ENCODE measurements around the gene DNMT3B.

- TF ChIP-seq, protein P1, sequence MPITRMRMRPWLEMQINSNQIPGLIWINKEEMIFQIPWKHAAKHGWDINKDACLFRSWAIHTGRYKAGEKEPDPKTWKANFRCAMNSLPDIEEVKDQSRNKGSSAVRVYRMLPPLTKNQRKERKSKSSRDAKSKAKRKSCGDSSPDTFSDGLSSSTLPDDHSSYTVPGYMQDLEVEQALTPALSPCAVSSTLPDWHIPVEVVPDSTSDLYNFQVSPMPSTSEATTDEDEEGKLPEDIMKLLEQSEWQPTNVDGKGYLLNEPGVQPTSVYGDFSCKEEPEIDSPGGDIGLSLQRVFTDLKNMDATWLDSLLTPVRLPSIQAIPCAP (CRISPR knock-in tag; IDR thresholded peaks at IDR 0.05) = no peak
- no peak for TF ChIP-seq FOXP1 (CRISPR knock-in tag; IDR thresholded peaks at IDR 0.05; ENCODE audit: borderline replicate concordance)
- no peak for TF ChIP-seq E2F4 (CRISPR knock-in tag; IDR thresholded peaks at IDR 0.05; ENCODE audit: borderline replicate concordance, low read depth)
- no peak for TF ChIP-seq NFYB (CRISPR knock-in tag; conservative IDR thresholded peaks at IDR 0.05; ENCODE audit: low read depth)
- TF ChIP-seq, protein P2, sequence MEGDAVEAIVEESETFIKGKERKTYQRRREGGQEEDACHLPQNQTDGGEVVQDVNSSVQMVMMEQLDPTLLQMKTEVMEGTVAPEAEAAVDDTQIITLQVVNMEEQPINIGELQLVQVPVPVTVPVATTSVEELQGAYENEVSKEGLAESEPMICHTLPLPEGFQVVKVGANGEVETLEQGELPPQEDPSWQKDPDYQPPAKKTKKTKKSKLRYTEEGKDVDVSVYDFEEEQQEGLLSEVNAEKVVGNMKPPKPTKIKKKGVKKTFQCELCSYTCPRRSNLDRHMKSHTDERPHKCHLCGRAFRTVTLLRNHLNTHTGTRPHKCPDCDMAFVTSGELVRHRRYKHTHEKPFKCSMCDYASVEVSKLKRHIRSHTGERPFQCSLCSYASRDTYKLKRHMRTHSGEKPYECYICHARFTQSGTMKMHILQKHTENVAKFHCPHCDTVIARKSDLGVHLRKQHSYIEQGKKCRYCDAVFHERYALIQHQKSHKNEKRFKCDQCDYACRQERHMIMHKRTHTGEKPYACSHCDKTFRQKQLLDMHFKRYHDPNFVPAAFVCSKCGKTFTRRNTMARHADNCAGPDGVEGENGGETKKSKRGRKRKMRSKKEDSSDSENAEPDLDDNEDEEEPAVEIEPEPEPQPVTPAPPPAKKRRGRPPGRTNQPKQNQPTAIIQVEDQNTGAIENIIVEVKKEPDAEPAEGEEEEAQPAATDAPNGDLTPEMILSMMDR (IDR thresholded peaks at IDR 0.05) = no peak
These were observed 42.6 kb downstream of the DNMT3B start for GRCh38 chr20:32804817-32805216.

All from WTC11 (cell line).